Neural progenitor cell (in vitro differentiated cells): ENCODE results near the gene AFF3.

Experiments used
- EZH2phosphoT487 ChIP-seq: fragments of 200-600 bp; sonication (generic); IDR thresholded peaks from 2 replicates; pipeline ENCODE4 v1.6.1; 2017; ENCODE audit warnings: antibody characterized with exemption
- TF ChIP-seq, protein P1 (sequence below): fragments of 200-600 bp; sonication (generic); IDR thresholded peaks from 2 replicates; pipeline ENCODE4 v1.5.1; 2017; ENCODE audit warnings: antibody characterized with exemption, mild to moderate bottlenecking

DNA sequence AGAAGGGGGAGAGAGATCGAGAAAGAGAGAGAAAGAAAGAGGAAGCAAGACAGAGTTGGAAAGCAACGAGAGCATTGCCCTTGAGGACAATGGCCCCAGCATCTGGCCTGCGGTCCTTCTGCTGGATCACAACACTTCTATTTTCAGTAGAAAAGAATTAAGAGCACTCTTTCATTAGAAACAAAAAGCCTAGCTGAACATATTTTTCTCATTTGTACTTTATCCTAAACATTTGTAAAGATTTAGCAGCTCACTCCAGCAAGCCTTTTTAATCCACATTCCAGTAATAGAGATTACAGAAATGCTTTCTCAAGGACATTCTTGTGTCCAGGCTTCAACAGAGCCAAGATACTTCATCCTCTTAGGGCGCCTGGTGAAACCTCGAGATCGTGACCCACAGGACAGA, 31.6 kb upstream of the AFF3 start:
- TF ChIP-seq, protein P1, sequence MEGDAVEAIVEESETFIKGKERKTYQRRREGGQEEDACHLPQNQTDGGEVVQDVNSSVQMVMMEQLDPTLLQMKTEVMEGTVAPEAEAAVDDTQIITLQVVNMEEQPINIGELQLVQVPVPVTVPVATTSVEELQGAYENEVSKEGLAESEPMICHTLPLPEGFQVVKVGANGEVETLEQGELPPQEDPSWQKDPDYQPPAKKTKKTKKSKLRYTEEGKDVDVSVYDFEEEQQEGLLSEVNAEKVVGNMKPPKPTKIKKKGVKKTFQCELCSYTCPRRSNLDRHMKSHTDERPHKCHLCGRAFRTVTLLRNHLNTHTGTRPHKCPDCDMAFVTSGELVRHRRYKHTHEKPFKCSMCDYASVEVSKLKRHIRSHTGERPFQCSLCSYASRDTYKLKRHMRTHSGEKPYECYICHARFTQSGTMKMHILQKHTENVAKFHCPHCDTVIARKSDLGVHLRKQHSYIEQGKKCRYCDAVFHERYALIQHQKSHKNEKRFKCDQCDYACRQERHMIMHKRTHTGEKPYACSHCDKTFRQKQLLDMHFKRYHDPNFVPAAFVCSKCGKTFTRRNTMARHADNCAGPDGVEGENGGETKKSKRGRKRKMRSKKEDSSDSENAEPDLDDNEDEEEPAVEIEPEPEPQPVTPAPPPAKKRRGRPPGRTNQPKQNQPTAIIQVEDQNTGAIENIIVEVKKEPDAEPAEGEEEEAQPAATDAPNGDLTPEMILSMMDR, result no peak
- no peak for TF ChIP-seq EZH2phosphoT487
